PC-3 (cell line): Measurements from ENCODE around the gene IL9.

Source experiments
- CTCF ChIP-seq: fragments of 300-600 bp; sonication (generic); conservative IDR thresholded peaks from 2 replicates; pipeline ENCODE4 v1.5.1; 2017; ENCODE audit warnings: antibody characterized with exemption, low read depth, mild to moderate bottlenecking, low read length
- EZH2 ChIP-seq: fragments of 300-600 bp; sonication (generic); IDR thresholded peaks from one replicate; pipeline ENCODE4 v1.6.1; 2017; ENCODE audit warnings: antibody characterized with exemption, mild to moderate bottlenecking, low read length; ENCODE audit not compliant: unreplicated experiment

GRCh38 chr5:135875567-135875966 is 20.1 kb downstream of the IL9 start:
- TF ChIP-seq CTCF (no peak), EZH2 (no peak)
